HepG2 (cell line): ENCODE measurements around the gene TSEN54. TPM values are rescaled to one million over a fixed set of nuclear protein-coding genes. Genes with fewer than 3 reads are reported as not detected.

ENCODE experiments used
- HNF4A ChIP-seq: sonication (generic); formaldehyde crosslinking; IDR thresholded peaks from 2 replicates; pipeline ENCODE4 v1.4.0; 2020; ENCODE audit warnings: missing genetic modification reagents
- JUNB ChIP-seq: sonication (generic); formaldehyde crosslinking; IDR thresholded peaks from 2 replicates; pipeline ENCODE4 v1.8.0; 2022; ENCODE audit warnings: missing genetic modification reagents, mild to moderate bottlenecking, borderline replicate concordance
- KDM1A ChIP-seq: IDR thresholded peaks from 2 replicates; pipeline ENCODE4 v1.6.1; 2016; ENCODE audit warnings: missing compliant biosample characterization
- PBX2 ChIP-seq: IDR thresholded peaks from 2 replicates; pipeline ENCODE4 v1.6.1; 2016; ENCODE audit warnings: control low read depth
- SAP130 ChIP-seq: IDR thresholded peaks from 2 replicates; pipeline ENCODE4 v1.6.1; 2016; ENCODE audit warnings: low read depth
- SNAI1 ChIP-seq: sonication (generic); formaldehyde crosslinking; IDR thresholded peaks from 2 replicates; pipeline ENCODE4 v1.5.0; 2020; ENCODE audit warnings: mild to moderate bottlenecking, missing genetic modification reagents, borderline replicate concordance
- TOPORS ChIP-seq: sonication (generic); formaldehyde crosslinking; IDR thresholded peaks from 2 replicates; pipeline ENCODE4 v1.8.0; 2023; ENCODE audit warnings: mild to moderate bottlenecking, missing genetic modification reagents
- ZNF646 ChIP-seq: sonication (generic); formaldehyde crosslinking; IDR thresholded peaks from 2 replicates; pipeline ENCODE4 v1.9.0; 2021; ENCODE audit warnings: mild to moderate bottlenecking, missing genetic modification reagents
- ZNF75D ChIP-seq: sonication (generic); formaldehyde crosslinking; IDR thresholded peaks from 2 replicates; pipeline ENCODE4 v1.8.1; 2023; ENCODE audit warnings: missing genetic modification reagents, mild to moderate bottlenecking, borderline replicate concordance
- ZNF800 ChIP-seq: sonication (generic); formaldehyde crosslinking; IDR thresholded peaks from 2 replicates; pipeline ENCODE4 v1.4.0; 2020; ENCODE audit warnings: missing genetic modification reagents
- ZNF850 ChIP-seq: sonication (generic); formaldehyde crosslinking; conservative IDR thresholded peaks from 2 replicates; pipeline ENCODE4 v1.9.0; 2021; ENCODE audit warnings: mild to moderate bottlenecking, missing genetic modification reagents
- polyA plus RNA-seq, 8 experiments: library from polyadenylated mRNA; depleted of rRNA in 3 of 8; stranded (reverse) in 7 of 8; unstranded in 1 of 8; fragments of >200 nt; fragmentation: Illumina TruSeq in 4 of 8; extraction: Trizol in 4 of 8; gene quantifications; 2 replicates each; pipeline versions ENCODE4 v1.2.1 to v1.2.3, GENCODE V29; 2011 to 2016; ENCODE audit warnings: low read depth in 4 of 8, missing spikeins in 1 of 8, mixed read lengths in 1 of 8; ENCODE audit not compliant: insufficient read depth in 1 of 8
- total RNA-seq, 5 experiments: library from RNA; depleted of rRNA; stranded (reverse); fragments of >200 nt; fragmentation: Illumina TruSeq; extraction: Trizol; gene quantifications; 2 replicates each; pipeline ENCODE4 v1.2.3, GENCODE V29; 2016; ENCODE audit warnings: low read depth in 1 of 5
- TF ChIP-seq, protein P1 (sequence below): sonication (generic); formaldehyde crosslinking; IDR thresholded peaks from 2 replicates; pipeline ENCODE4 v1.8.0; 2022; ENCODE audit warnings: mild to moderate bottlenecking, missing genetic modification reagents; ENCODE audit not compliant: insufficient replicate concordance
- TF ChIP-seq, protein P2 (sequence below): sonication (generic); formaldehyde crosslinking; IDR thresholded peaks from 2 replicates; pipeline ENCODE4 v1.4.0; 2020; ENCODE audit warnings: mild to moderate bottlenecking, missing genetic modification reagents

TSEN54 gene
- total and polyA plus RNA-seq, 2 of the 13 experiments (the other 11 are each of a cell fraction or from before 2014, with no cell fraction given) = 62.9 to 63.3 TPM

DNA sequence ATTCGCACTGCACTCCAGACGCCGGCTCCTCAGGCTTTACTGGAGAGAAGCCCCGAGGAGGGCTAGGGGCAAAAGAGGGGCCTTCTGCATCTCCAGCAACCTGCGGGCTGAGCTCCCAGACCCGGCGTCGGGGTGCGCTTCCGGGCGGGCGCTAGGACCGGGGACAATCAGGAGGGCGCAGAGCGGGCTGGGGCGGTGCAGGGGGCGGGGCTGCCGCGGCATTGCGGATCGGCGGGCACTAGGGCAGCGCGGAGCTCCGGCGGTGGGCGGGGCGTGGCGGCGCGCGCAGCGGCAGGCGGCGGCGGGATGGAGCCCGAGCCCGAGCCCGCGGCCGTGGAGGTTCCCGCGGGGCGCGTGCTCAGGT is at the start of gene TSEN54 (continued):
- TF ChIP-seq ZNF646 (CRISPR knock-in tag) = no peak
- TF ChIP-seq JUNB (CRISPR knock-in tag) = no peak
- TF ChIP-seq ZNF75D (CRISPR knock-in tag) = 0 out of 2 replicates have a peak, but pooled peaks have one; percentile 4
- 0 out of 2 replicates have a peak, but pooled peaks have one; percentile 26 for TF ChIP-seq HNF4A (CRISPR knock-in tag)
- TF ChIP-seq TOPORS (CRISPR knock-in tag) = peak; percentile 2; the same call in 1 of the 2 replicates
- 0 out of 2 replicates have a peak, but pooled peaks have one; percentile 11 for TF ChIP-seq SAP130
- TF ChIP-seq KDM1A (CRISPR knock-in tag) = no peak
- no peak for TF ChIP-seq PBX2 (CRISPR knock-in tag)
- TF ChIP-seq, protein P1, sequence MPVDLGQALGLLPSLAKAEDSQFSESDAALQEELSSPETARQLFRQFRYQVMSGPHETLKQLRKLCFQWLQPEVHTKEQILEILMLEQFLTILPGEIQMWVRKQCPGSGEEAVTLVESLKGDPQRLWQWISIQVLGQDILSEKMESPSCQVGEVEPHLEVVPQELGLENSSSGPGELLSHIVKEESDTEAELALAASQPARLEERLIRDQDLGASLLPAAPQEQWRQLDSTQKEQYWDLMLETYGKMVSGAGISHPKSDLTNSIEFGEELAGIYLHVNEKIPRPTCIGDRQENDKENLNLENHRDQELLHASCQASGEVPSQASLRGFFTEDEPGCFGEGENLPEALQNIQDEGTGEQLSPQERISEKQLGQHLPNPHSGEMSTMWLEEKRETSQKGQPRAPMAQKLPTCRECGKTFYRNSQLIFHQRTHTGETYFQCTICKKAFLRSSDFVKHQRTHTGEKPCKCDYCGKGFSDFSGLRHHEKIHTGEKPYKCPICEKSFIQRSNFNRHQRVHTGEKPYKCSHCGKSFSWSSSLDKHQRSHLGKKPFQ = no peak
- TF ChIP-seq, protein P2, sequence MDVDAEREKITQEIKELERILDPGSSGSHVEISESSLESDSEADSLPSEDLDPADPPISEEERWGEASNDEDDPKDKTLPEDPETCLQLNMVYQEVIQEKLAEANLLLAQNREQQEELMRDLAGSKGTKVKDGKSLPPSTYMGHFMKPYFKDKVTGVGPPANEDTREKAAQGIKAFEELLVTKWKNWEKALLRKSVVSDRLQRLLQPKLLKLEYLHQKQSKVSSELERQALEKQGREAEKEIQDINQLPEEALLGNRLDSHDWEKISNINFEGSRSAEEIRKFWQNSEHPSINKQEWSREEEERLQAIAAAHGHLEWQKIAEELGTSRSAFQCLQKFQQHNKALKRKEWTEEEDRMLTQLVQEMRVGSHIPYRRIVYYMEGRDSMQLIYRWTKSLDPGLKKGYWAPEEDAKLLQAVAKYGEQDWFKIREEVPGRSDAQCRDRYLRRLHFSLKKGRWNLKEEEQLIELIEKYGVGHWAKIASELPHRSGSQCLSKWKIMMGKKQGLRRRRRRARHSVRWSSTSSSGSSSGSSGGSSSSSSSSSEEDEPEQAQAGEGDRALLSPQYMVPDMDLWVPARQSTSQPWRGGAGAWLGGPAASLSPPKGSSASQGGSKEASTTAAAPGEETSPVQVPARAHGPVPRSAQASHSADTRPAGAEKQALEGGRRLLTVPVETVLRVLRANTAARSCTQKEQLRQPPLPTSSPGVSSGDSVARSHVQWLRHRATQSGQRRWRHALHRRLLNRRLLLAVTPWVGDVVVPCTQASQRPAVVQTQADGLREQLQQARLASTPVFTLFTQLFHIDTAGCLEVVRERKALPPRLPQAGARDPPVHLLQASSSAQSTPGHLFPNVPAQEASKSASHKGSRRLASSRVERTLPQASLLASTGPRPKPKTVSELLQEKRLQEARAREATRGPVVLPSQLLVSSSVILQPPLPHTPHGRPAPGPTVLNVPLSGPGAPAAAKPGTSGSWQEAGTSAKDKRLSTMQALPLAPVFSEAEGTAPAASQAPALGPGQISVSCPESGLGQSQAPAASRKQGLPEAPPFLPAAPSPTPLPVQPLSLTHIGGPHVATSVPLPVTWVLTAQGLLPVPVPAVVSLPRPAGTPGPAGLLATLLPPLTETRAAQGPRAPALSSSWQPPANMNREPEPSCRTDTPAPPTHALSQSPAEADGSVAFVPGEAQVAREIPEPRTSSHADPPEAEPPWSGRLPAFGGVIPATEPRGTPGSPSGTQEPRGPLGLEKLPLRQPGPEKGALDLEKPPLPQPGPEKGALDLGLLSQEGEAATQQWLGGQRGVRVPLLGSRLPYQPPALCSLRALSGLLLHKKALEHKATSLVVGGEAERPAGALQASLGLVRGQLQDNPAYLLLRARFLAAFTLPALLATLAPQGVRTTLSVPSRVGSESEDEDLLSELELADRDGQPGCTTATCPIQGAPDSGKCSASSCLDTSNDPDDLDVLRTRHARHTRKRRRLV = no peak; the same call in 1 of the 2 replicates
- TF ChIP-seq ZNF800 (CRISPR knock-in tag) = no peak
- no peak for TF ChIP-seq SNAI1 (CRISPR knock-in tag)
- peak; percentile 49; the same call in 1 of the 2 replicates for TF ChIP-seq ZNF850 (CRISPR knock-in tag)
